ENCODE measurements around the gene RALGPS2.
"Not testable (repeated sequence)": the region's sequence is repeated elsewhere in the genome, so short reads cannot be mapped to it uniquely, and the experiment has no call there.

The RALGPS2 gene

DNA sequence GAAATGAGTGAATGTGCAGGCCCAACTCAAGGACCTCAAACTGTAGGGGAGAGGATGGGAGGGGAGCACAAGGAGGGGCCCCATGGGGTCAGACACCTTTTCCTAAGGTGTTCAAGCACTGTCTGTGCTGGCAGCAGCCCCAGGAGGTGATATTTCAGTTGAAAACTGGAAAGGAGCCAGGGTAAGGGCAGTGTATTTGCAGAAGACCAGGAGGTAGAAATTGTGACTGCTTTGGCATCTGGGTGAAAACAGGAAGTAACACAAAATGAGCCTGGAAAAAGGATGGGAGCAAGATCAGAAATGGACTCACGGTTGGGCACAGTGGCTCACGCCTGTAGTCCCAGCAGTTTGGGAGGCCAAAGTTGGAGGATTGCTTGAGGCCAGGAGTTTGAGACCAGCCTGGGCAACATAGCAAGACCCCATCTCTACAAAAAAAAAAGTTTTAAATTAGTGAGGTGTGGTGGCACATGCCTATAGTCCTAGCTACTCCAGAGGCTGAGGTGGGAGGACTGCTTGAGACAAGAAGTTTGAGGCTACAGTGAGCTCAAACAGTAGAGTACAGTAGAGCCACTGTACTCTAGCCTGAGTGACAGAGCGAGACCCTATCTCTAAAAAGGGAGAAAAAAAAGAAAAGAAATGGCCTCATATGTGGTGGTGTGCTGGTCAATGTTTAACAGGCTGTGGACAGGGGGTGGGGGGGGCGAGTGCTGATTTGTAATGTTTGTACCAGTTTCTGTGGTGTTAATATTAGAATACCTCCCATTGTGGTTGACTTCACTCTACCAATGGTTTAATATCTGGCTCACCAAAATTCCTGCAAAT, 222.0 kb downstream of the RALGPS2 start:
- no peak for DNase-seq

DNA sequence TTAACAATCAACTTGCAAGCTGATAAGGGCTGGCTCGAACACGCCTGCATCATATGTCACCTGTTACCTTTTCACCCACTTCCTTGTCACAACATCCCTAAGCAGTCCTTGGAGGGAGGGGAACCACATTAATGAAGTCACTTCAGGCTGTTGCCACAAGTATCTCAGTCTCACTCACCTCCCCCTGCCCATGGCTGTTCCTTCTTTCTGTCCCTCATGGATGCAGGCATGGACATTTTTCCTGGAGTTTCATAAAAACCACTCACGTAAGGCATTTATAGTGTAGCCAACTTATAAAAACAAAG, 222.6 kb downstream of the RALGPS2 start:
- DNase-seq, result no peak

DNA sequence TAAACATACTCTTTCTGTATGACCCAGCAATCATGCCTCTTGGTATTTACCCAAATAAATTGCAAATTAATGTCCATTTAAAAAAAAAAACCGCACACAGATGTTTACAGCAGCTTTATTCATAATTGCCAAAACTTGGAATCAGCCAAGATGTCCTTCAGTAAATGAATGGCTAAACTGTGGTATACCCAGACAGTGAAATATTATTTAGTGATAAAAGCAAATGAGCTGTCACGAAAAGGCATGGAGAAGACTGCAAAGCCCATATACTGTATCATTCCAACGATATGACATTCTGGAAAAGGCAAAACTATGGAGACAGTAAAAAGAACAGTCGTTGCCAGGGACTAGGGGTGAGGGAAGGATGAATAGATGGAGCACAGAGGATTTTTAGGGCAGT, 223.6 kb downstream of the RALGPS2 start:
- no peak for DNase-seq

DNA sequence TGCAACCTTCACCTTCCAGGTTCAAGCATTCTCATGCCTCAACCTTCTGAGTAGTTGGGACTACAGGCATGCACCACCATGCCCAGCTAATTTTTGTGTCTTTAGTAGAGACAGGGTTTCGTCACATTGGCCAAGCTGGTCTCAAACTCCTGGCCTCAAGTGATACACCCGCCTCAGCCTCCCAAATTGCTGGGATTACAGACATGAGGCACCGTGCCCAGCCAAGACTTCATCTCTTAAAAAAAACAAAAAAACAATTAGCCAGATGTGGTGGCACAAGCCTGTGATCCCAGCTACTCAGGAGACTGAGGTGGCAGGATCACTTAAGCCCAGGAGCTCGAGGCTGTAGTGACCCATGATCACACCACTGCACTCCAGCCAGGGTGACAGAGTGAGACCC, 224.8 kb downstream of the RALGPS2 start:
- DNase-seq, result not testable (repeated sequence)

DNA sequence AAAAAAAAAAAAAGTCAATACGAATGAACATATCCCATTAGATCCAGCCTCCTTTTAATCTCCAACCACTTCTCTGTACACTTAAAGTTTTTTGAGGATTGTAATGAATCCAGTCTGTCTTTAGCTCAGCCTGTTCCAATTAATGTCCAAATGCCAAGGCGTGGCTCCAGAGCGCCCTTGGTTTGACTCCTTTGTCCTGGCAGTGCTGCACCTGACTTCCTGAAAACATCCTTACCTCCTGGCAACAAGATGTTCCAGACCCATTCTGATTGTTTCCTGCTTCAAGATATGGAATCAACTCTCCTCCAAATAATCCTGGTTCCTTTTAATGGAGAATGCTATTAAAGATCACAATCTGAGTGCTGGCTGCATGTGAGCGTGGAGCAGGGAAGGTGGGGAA, 226.6 kb downstream of the RALGPS2 start:
- DNase-seq, result no peak

DNA sequence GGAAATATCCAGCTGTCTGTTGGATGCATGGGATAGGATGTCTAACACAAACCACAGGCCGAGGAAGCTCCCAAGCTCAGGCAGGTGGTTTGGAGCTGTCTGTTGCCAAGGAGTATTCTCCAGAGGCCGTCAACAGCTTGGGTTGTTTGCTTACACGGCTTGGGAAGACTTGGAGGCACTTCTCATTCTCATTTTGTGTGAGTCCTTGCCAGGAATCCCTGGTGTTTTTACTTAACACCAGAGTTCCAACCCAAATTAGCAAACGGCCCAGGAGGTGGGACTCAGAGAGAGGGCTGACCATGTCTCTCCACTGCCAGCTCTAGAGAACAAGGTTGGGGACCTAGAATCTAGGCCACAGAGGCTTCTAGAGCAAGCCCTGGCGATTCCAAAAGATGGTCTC, 228.0 kb downstream of the RALGPS2 start:
- DNase-seq, result no peak

DNA sequence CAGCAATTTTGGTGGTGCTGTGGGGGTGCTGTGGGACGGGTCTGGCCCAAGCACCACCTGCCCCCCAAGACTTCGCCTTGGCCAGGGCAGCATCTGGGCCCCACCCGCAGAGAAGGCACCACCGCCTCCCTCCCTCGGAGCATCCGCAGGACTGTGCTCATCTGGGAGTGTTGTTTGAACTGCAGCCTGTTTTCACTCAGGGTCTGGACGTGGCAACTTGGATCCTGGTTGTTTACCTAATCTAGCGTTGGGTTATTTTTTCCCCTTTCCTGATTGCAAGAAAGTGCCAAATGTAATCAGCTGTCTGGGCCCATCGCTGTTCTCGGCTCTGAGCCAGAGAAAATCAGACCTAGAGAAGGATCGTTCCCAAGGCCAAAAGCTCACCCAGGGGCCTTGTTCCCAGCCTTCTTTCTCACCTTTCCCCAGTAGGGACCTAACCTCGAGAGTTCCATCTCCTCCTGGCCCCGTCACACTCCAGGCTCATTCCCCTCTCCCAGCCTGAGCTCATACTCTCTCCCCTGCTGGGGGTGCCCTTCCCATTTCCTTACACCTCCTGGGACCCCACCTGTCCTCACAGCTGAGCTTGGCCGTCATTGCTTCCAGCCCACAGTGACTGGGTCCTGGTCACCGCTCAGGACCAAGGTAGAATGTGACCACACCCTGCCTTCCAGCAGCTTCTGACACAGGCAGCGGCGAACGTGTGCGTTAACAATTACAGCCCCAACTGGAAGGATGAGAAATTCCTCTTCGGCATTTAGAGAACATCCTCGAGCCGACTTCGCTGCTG, 228.7 kb downstream of the RALGPS2 start:
- DNase-seq, result no peak

DNA sequence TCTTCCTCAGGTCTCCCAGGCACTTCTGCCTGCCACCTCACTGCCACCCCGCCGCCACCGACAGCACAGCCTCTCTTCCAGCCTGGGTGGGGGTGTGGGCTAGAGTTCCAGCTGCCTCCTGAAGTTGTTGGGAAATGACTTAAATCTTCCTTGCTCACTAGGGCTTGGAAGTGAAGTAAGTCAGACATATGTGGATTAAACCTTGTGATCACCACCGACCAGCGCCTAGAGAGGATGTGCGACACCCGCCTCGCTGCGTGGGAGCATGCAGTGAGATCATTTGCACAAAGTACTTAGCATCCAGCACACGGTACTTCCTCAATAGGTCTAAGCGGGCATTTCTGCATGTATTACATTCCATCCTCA, 229.3 kb downstream of the RALGPS2 start:
- no peak for DNase-seq

DNA sequence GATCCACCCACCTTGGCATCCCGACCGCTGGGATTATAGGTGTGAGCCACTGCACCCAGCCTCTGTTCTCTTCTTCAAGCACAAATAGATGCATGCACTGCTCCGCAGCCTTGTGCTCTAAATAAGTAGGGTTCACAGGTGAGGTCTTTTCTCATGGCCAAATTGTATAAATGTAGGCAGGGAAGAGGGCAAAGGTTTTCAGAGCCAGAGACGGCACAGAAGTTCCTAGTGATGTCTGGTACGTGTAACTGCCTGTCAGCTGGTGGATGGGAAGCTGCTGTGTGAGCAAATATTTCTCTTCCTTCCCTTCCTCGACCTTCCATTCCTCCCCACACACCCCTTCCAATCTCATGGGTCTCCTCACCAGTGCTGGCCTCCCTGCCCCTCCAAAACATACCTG, 229.9 kb downstream of the RALGPS2 start:
- no peak for DNase-seq

DNA sequence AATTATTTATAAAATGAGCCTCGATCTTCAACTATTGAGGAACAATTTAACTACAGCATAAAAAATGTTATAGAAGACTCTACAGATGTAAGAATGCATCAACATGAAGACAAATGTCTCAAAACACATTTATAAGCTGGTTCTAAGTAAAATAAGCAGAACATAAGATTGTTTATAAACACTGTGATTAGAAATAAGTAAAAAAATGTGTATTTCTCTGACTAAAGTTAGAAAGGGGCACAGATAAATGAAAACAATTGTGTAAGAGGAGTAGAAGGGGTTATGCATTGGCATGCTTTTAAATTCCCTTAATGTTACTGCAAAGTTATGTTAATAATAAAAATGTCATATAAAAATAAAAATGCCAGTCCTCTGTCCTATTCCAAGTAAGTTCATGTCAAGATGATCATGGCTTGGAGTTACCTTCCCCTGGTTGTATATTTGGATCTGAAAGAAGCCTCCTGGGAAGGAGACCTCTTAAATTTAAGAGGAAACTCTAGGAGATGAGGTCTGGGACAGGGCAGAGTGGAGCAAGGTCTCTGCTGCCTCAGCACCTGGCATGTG, 230.4 kb downstream of the RALGPS2 start:
- DNase-seq, result no peak

DNA sequence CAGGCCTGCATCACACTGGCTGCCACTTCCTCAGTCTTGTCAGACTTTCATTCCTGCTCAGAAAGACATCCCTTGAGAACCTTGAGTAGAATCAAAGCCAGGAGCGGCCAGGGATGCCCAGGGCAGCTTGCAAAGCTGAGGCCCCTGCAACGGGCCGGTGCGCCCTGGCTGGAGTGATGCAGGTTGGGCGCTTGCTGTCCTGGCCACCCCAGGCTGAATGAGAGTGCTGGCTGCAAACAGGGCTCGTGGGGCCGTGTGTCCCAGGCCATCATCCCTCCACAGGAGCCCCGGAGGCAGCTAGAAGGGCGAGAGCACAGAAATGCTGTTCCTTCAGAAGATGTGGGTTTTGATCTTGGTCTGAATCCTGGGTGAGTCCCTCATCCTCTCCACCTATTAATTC, 233.4 kb downstream of the RALGPS2 start:
- DNase-seq, result no peak

DNA sequence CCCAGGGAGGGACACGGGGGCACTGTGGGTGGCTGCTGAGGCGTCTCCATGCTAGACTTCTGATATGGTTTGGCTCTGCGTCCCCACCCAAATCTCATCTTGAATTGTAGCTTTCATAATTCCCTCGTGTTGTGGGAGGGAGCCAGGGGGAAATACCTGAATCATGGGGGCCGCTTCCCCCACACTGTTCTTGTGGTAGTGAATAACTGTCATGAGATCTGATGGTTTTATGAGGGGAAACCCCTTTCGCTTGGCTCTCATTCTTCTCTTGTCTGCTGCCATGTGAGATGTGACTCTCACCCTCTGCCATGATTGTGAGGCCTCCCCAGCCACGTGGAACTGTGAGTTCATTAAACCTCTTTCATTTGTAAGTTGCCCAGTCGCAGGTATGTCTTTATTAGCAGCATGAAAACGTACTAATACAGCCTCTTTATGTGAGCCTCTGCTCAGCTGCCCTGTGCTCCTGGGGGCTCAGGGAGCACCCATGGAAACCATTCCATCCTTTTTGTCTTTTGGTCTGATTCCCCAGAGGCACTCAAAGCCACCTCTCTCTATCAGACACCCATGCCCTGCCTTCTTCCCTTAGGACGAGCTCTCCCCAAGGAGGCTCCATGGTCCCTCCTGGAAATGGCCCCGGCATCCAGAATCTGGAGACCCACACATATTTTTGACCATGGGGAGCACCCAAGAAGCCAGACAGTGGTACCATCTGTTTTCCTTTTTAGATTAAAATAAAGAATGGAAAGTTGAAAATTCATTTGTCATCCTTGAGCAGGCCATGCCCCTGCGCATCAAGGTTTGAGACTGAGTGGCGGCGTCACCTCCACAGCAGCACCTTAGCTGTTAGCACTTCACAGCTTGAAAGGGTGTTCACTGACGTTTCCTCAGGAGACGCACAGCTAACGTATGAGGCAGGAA, 234.8 kb downstream of the RALGPS2 start:
- DNase-seq, result no peak

DNA sequence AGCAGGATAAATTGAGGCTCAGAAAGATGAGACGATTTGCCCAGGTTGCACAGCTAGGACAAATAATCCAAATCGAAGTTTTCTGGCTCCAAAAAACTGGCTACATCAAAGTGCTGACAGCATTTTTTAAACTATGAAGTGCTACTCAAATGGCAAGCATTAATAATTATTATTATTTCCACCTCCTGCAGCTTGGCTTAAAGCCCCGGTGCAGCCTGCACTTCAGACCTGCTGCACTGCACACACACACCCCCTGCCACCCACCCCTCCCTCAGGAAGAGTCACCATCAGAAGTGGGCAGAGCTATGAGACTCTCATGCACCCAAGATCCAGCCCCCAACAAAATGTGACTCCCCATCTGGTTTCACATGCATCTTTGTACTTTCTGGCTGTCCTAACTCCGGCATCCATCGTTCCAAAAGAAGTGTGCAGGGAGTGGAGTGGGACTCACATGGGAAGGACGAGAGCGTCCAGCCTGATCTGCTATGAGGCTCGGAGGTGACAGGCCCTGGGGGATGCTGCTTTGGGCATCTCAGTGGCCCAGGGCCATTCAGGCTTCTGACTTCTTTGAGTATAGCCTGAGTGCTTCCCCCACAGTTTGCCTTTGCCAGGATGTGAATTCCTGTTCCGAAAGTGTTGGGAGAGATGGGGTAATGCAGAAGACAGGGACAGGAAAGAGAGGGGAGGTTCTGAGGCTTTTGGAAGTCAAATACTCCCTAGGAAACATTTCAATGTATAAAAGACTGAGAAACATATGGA, 235.6 kb downstream of the RALGPS2 start:
- DNase-seq, result no peak

DNA sequence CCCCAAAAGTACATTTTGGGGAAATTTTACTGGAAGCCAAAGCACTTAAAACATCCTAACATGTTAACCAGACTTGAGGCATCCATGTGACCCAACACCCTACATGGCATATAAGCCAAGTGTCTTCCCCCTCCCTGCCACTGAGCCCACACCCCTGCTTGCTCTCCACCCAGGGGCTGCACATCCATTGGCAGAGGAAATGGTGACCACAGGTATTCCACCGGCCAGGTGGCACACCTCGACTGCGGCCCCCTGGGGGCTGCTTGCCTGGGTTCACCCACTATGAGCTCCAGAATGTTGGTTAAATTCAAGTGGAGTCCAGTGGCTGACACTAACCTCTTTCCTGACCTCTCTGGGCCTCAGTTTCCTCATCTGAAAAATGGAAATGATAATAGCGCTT, 236.3 kb downstream of the RALGPS2 start:
- DNase-seq, result no peak

DNA sequence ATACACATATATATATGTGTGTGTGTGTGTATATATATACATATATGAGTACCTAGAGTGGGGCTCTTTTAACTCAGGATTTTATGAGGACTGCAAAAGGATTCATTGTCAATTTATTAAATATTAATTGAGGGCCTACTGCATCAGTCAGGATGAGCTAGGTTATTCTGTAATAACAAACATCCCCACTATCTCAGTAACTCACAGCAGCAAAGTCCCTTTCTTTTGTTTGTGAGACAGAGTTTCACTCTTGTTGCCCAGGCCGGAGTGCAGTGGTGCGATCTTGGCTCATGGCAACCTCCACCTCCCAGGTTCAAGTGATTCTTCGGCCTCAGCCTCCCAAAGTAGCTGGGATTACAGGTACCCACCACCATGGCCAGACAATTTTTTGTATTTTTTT, 236.8 kb downstream of the RALGPS2 start:
- DNase-seq, result no peak

DNA sequence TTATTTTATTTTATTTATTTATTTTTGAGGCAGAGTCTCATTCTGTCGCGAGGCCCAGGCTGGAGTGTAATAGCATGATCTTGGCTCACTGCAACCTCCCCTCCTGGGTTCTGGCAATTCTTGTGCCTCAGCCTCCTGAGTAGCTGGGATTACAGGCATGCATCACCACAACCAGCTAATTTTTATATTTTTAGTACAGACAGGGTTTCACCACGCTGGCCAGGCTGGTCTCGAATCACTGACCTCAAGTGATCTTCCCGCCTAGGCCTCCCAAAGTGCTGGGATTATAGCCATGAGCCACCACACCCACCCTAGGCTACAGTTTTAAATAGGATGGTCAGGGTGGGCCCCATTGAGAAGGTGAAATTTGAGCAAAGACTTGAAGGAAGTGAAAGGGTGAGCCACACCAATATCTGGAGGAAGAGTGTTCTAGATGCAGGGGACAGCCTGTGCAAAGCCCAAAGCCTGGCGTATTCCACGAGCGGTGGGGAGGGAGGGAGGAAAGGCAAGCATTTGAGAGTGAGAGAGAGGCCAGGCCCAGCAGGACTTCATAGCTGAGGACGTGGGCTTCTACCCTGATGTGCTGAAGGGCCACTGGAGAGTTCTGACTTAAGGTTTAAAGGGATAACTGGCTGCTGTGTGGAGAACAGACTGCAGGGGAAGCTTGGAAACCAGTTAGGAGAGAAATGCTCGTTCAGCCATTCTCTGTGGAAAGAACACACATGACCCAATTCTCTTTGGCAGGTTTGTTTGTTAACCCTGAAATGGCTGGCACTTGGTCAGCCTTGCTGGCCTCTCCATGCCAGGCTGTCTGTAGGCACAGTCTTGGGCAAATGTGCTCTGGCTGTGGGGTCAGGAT, 238.0 kb downstream of the RALGPS2 start:
- DNase-seq, result no peak

DNA sequence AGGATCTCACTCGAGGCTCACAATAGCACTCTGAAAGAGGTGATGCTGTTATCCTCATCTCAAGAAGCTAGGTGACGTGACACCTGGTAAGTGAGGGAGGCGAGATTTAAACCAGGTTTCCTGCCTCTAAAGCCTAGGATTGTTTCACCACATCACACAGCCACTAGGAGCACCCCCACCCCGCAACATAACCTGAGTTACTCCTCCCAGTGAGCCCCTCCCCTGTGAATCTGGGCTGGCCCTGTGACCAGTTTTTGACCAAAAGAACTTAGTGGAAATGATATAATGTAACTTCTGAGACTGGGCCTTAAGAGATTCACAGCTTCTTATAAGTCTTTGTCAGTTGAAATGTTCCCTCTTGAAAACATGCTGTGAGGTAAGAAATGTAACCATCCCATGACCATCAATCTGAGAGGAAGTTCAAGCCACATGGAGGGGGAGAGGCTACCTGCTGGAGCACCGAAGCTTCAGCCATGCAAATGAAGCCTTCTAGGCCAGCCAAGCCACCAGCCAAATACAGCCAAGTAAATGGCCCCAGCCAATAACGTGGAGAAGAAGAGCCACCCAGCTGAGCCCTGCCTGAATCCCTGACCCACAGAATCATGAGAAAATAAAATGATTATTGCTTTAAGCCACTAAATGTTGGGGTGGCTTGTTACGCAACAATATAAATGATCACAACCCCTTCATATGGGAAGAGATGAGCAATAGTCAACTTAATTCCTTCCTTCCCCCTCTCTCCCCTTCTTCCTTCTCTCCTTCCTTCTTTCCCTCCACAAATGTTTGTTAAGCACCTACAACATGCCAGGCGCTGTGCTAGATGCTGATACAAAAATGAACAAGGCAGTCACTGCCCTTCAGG, 239.7 kb downstream of the RALGPS2 start:
- no peak for DNase-seq

DNA sequence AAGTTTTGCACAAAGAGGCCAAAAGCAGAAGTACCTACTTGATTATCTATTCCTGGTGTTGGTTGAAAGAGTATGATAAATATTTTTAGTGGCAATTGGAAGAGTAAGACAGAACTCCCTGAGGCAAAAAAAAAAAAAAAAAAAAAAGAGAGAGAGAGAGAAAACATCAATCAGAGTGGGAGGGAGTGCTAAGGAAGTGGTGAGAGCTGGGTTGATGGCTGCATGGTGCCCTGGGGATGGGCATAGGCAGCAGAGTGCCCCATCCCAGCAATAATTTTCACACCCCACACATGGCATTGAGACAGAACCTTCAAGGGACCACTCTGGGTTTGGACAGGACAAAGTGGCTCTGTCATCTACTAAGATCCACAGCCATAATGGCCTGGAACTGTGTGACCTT, 241.3 kb downstream of the RALGPS2 start:
- no peak for DNase-seq

DNA sequence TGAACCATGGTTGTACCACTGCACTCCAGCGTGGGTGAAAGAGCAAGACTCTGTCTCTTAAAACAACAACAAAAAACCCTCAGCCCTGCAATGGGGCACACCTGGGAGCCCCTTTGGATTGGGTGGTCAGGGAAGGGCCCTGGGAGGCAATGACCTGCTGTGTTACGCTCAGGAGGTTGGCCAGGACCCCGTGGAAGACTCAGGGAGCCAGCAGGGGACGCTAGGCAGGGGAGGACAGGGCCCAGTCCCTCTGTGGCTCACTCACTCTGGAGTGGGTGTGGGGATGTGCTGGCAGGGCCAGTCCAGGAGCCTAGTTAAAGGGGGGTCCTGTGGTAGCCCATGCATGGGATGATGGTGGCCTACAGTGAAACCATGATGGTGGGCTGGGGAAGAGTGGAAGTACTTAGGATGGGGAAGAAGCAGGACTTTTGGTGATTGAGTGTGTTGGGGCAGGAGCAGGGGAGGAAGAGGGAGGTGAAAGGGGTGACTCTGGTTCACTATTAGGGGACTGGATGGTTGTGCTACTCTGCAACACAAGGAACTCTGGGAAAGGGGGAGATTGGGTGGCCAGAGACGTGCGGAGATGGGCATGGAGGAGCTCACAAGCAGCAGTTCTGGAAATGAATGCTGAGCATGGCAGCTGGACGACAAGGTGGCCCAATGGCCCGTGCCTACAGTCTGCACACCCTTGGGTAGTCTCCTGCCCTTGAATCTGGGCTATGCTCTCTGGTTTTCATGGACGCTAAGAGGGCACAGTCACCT, 244.4 kb downstream of the RALGPS2 start:
- DNase-seq, result no peak

DNA sequence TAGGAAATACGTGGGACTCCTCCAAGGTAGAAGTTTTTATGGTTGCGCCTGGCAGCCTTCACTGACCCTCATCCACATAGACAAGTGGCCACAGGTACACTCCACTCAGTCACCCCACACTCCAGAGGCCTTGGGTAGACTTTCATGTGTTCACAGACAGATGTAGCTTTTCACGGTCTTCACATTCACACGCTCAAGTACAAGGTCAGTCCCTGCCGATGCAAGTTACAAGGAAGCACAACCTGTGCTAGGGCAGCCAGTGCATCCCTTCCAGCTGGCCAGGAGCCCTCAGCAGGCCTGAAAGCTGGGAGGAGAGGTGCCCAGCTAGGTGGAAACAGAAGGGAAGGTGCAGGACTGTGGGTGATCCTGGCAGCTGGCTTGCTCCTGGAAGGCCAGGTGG, 245.1 kb downstream of the RALGPS2 start:
- no peak for DNase-seq
